Uterus (tissue), 2 donors: ENCODE results near the gene YPEL3.

Source experiments
- POLR2A ChIP-seq, 2 donors: fragments of 450-650 bp; IDR thresholded peaks; one replicate each; pipeline ENCODE4 v1.6.1; 2016; ENCODE audit warnings: antibody characterized with exemption in 2 of 2, mild to moderate bottlenecking in 1 of 2, moderate library complexity in 1 of 2
- TF ChIP-seq, protein P1 (sequence below), 4 experiments: fragments of 200-600 bp in 2 of 4; fragments of 450-650 bp in 2 of 4; sonication (generic) in 2 of 4; IDR thresholded peaks; one replicate each; pipeline ENCODE4 v1.5.1; 2016 to 2019; ENCODE audit warnings: antibody characterized with exemption in 4 of 4, mild to moderate bottlenecking in 2 of 4, moderate library complexity in 1 of 4

- TF ChIP-seq, protein P1, sequence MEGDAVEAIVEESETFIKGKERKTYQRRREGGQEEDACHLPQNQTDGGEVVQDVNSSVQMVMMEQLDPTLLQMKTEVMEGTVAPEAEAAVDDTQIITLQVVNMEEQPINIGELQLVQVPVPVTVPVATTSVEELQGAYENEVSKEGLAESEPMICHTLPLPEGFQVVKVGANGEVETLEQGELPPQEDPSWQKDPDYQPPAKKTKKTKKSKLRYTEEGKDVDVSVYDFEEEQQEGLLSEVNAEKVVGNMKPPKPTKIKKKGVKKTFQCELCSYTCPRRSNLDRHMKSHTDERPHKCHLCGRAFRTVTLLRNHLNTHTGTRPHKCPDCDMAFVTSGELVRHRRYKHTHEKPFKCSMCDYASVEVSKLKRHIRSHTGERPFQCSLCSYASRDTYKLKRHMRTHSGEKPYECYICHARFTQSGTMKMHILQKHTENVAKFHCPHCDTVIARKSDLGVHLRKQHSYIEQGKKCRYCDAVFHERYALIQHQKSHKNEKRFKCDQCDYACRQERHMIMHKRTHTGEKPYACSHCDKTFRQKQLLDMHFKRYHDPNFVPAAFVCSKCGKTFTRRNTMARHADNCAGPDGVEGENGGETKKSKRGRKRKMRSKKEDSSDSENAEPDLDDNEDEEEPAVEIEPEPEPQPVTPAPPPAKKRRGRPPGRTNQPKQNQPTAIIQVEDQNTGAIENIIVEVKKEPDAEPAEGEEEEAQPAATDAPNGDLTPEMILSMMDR (IDR thresholded peaks at IDR 0.05), result no peak
- peak; percentile 81 to 97 for TF ChIP-seq POLR2A (IDR thresholded peaks at IDR 0.05)
These were observed at the start of gene YPEL3 for GRCh38 chr16:30096105-30096861.
